ENCODE data around the gene MFSD11. TPM values are rescaled to one million over a fixed set of nuclear protein-coding genes. Genes with fewer than 3 reads are reported as not detected.
"Not testable (repeated sequence)": the region's sequence is repeated elsewhere in the genome, so short reads cannot be mapped to it uniquely, and the experiment has no call there.

Gene MFSD11
- total RNA-seq, 1 donor from 2014 or later = 27.0 TPM

DNA sequence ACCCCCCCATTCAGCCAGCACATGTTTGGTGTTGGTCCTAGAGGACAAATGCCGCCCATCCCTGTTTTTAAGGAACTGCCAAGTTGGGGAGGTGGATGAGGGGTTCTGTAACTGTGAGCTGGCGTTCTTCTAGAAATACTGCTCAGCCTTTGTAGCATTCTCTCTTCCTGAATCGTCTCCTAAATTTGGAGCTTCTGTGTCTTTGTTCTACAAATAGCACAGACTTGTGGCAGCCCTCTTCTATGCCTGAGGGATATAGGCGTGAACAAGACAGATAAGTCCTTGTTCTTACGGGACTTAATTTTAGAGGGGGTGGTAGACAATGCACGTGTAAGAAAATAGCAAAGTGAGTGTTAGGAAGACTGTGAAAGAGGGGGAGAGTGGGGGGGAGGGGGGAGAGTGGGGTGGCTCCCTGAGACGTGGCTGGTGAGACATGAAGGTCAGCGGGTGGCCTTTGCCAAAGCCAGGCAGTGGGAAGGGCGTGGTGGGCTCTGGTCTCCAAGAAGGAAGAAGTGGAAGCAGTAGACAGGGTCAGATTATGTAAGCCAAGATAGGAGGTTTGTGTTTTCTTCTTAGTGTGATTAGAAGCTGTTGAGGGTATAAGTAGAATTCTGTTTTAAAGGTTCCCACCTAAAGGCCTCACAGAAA lies 9.9 kb downstream of the MFSD11 start:
- no peak for DNase-seq (ENCODE audit: low spot score)

DNA sequence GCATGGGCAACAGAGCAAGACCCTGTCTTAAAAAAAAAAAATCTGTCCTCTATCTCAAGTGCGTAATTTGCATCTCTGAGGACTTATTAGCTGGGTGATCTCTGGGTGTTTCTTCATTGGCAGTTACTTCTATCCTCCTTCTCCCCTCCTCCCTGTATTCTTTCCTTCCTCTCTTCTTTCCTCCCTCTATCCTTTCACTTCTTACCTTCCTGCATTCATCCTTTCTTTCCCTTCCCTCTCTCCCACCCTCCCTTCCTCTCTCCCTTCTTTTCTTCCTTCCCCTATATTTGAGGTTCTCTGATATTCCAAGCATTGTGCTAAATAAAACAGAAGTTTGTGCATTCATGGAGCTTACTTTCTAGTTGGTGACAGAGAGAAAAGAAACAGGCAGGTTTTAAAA lies 10.7 kb downstream of the MFSD11 start:
- DNase-seq (ENCODE audit: low spot score) = no peak

DNA sequence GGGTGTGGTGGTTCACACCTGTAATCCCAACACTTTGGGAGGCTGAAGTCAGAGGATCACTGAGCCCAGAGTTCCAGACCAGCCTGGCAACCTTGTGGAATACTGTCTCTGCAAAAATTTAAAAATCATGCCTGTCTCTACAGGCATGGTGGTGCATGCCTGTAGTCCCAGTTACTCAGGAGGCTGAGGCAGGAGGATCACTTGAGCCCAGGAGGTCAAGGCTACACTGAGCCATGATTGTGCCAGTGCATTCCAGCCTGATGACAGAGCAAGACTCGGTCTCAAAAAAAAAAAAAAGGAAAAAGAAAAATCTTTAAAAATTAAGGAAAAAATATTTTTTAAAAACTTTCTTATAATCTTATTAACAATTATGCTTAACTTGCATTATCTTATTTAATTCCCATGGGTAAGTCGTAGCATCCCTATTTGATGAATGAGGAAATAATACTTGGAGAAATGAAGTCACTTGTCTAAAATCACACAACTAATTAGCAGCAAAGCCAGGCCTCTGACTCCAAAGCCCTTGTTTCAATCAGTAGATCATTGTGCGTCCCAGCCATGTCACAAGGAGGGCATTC lies 13.6 kb downstream of the MFSD11 start:
- DNase-seq (ENCODE audit: low spot score) = no peak

- DNase-seq (ENCODE audit: low spot score) = no peak
These were observed 14.1 kb downstream of the MFSD11 start for GRCh38 chr17:76752006-76752405.

- DNase-seq (ENCODE audit: low spot score) = no peak
These were observed 15.4 kb downstream of the MFSD11 start for GRCh38 chr17:76753061-76753961.

DNA sequence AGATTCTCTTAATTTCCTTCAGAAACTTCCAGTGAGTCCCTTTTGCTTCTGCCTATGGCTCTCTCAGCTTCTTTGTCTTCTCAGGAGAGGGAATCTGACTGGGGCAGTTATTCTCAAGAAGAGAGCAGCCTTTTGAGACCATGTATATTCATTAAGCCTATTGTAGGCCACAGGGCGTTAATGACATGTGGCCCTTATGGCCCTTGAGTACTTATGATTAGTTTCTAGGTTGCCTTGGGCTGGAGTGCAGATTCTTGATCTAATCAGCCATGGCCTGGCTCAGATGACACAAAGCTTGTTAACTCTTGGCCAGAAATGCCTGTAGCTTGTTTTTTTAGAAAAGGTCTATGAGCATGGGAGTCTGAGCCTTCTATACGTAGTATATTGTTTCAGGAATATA lies 17.4 kb downstream of the MFSD11 start:
- no peak for DNase-seq (ENCODE audit: low spot score)

GRCh38 chr17:76757256-76757655 lies 19.3 kb downstream of the MFSD11 start:
- DNase-seq (ENCODE audit: low spot score) = no peak

GRCh38 chr17:76758570-76758969 lies 20.7 kb downstream of the MFSD11 start:
- no peak for DNase-seq (ENCODE audit: low spot score)

DNA sequence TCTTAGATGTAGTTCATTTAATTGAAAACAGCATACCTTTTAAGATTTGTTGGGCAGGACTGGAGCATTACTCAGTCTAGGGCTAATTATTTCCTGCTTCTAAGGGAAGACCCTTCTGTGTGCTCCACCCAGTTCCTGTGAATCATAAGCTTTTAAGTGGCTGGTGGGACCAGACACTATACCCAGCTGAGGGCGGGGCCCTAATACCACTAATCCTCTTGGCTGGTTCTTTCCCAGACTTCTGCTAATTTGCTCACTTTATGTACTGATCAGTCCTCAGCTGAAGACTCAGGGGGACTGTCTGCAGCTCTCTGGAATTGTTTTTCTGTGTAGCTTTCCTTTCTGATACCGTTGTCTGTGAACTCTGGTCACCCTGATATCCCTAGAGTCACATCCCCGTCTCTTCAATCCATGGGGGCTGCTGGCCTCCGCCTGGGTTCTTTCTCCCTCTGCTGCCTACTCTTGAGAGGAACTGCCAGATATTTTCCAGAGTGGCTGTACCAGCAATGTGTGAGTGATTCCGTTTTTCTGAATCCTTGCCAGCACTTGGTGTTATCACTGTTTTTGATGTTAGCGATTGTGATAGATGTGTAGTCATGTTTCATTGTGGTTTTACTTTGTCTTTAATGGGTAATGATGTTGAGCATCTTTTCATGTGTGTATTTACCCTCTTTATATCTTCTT lies 35.1 kb downstream of the MFSD11 start:
- DNase-seq (ENCODE audit: low spot score) = no peak

DNA sequence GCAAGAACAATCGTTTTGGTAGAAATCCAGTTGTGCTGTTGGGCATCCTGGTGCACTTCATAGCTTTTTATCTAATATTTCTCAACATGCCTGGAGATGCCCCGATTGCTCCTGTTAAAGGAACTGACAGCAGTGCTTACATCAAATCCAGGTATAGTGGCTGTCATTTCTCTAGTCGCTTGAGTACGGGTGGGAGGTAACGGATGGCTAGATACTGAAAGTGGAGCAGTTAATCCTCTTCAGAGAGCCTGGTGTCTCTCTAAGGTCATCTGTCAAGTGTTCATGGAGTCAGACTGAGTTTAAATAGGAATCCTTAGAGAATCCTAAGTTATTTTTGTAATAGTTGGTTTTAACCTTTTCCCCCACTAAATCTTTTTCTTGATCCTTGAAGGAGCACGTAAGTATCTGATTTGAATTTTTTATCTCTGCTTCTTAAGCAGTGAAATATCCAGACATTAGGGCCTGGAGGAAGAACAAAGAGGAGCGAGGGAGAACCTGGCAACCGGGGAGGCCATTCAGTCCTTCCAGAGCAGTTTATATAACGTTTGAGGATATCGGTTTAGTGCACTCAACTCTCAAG lies 37.2 kb downstream of the MFSD11 start:
- no peak for DNase-seq (ENCODE audit: low spot score)

- no peak for DNase-seq (ENCODE audit: low spot score)
These were observed 43.4 kb downstream of the MFSD11 start for GRCh38 chr17:76781056-76781982.

GRCh38 chr17:76783146-76783545 lies 45.2 kb downstream of the MFSD11 start:
- no peak for DNase-seq (ENCODE audit: low spot score)

DNA sequence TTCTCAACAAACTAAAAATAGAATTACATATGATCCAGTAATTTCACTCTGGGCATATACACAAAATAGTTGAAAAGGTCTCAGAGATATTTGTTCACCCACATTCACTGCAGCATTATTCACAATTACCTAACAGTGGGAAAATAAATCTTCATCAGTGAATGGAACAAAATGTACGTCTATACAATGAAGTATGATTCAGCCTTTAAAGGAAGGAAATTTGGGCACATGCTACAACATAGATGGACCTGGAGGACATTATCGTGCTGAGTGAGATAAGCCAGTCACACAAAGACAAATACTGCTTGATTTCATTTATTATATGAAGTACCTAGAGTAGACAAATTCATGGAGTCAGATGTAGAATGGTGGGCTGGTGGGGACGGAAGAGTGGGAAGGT lies 47.0 kb downstream of the MFSD11 start:
- DNase-seq (ENCODE audit: low spot score) = no peak

GRCh38 chr17:76787866-76788265 lies 49.9 kb downstream of the MFSD11 start:
- DNase-seq (ENCODE audit: low spot score) = not testable (repeated sequence)

- no peak for DNase-seq (ENCODE audit: low spot score)
These were observed 51.4 kb downstream of the MFSD11 start for GRCh38 chr17:76789235-76789788.

GRCh38 chr17:76791053-76791980 lies 53.4 kb downstream of the MFSD11 start:
- no peak for DNase-seq (ENCODE audit: low spot score)

DNA sequence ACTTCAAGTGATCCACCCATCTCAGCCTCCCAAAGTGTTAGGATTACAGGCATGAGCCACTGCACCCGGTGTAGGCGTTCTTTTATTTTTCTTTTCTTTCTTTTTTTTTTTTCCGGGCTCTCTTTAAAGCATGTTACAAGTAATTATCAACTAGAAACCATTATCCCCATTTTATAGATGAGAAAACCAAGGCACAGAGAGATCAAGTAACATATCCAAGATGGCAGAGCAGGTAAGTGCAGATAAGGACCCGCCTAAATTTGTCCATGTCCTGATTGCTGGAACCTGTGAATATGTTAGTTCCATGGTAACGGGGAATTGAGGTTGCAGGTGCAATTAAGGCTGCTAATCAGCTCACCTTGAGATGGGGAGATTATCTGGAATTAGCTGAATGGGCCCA lies 54.4 kb downstream of the MFSD11 start:
- DNase-seq (ENCODE audit: low spot score) = no peak

GRCh38 chr17:76793775-76794174 lies 55.9 kb downstream of the MFSD11 start:
- DNase-seq (ENCODE audit: low spot score) = no peak

- no peak for DNase-seq (ENCODE audit: low spot score)
These were observed 58.2 kb downstream of the MFSD11 start for GRCh38 chr17:76796081-76796480.

All from ureter (tissue), 1 donor.